ENCODE measurements around the gene C6orf89.

GRCh38 chr6:36933102-36933501 is 47.4 kb downstream of the C6orf89 start:
- TF ChIP-seq, protein P1, sequence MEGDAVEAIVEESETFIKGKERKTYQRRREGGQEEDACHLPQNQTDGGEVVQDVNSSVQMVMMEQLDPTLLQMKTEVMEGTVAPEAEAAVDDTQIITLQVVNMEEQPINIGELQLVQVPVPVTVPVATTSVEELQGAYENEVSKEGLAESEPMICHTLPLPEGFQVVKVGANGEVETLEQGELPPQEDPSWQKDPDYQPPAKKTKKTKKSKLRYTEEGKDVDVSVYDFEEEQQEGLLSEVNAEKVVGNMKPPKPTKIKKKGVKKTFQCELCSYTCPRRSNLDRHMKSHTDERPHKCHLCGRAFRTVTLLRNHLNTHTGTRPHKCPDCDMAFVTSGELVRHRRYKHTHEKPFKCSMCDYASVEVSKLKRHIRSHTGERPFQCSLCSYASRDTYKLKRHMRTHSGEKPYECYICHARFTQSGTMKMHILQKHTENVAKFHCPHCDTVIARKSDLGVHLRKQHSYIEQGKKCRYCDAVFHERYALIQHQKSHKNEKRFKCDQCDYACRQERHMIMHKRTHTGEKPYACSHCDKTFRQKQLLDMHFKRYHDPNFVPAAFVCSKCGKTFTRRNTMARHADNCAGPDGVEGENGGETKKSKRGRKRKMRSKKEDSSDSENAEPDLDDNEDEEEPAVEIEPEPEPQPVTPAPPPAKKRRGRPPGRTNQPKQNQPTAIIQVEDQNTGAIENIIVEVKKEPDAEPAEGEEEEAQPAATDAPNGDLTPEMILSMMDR (conservative IDR thresholded peaks at IDR 0.05; ENCODE audit: low read depth, low read length) = no peak
- TF ChIP-seq EZH2 (IDR thresholded peaks at IDR 0.05; ENCODE audit: borderline replicate concordance, low read depth, low read length, poor library complexity, severe bottlenecking) = no peak
